Colonic mucosa (tissue), 4 donors: ENCODE measurements around the gene CAMTA1. TPM values are rescaled to one million over a fixed set of nuclear protein-coding genes. Genes with fewer than 3 reads are reported as not detected.

Experiments used
- DNase-seq: peaks from one replicate; pipeline ENCODE4 v3.0.0-alpha.2; 2020
- H3K27ac ChIP-seq: fragments of 200-600 bp; one replicate; pipeline ENCODE4 v1.8.0; 2021
- H3K27me3 ChIP-seq: fragments of 200-600 bp; one replicate; pipeline ENCODE4 v1.8.0; 2021
- H3K36me3 ChIP-seq: fragments of 200-600 bp; one replicate; pipeline ENCODE4 v1.8.0; 2021
- H3K4me1 ChIP-seq: fragments of 200-600 bp; one replicate; pipeline ENCODE4 v1.8.0; 2021; ENCODE audit warnings: mild to moderate bottlenecking
- H3K4me3 ChIP-seq: fragments of 200-600 bp; one replicate; pipeline ENCODE4 v1.8.0; 2021
- H3K9ac ChIP-seq, 2 donors: one replicate each; pipeline ENCODE4 v1.7.0; 2013; ENCODE audit warnings: control low read depth in 2 of 2, low read depth in 2 of 2, low read length in 2 of 2
- H3K9me3 ChIP-seq: fragments of 200-600 bp; one replicate; pipeline ENCODE4 v1.8.0; 2021
- CTCF ChIP-seq: fragments of 200-600 bp; IDR thresholded peaks from one replicate; pipeline ENCODE4 v1.8.0; 2022; ENCODE audit warnings: antibody characterized with exemption, mild to moderate bottlenecking
- intact Hi-C: fragments of 100-400 bp; cut with DNase I; formaldehyde crosslinking; loops from one replicate; pipeline ENCODE4 v1.14.1; 2022
- total RNA-seq, 2 donors: library from RNA; stranded (reverse); fragmentation: NEBNext Ultra II Directional in 1 of 2; extraction: Animal tissue kit (Norgen Biotek cat#: 25700) in 1 of 2; gene quantifications; one replicate each; pipeline ENCODE4 v1.2.1, GENCODE V29; 2021
- donor health status: healthy.
- donor health status: DM: no; HTN: no; CAD: no.
- donor health status: DM: no; HTN: no; CAD: no.

Gene CAMTA1
- total RNA-seq, 2 donors from 2014 or later = 76.8 to 92.8 TPM

GRCh38 chr1:7738044-7738443 is 952.8 kb downstream of the CAMTA1 start:
- H3K36me3 ChIP-seq = no peaks in the 10 kb centered on the region
- H3K27me3 ChIP-seq = no peaks in the 10 kb centered on the region
- TF ChIP-seq CTCF = no peak
- DNase-seq = no peak
- no peaks in the 10 kb centered on the region for H3K4me1 ChIP-seq
- no peak overlapping the region for H3K27ac ChIP-seq
- no peaks in the 10 kb centered on the region for H3K9me3 ChIP-seq
- H3K9ac ChIP-seq = no peak overlapping the region
- intact Hi-C loops = no loop called here
- H3K4me3 ChIP-seq = no peak overlapping the region

DNA sequence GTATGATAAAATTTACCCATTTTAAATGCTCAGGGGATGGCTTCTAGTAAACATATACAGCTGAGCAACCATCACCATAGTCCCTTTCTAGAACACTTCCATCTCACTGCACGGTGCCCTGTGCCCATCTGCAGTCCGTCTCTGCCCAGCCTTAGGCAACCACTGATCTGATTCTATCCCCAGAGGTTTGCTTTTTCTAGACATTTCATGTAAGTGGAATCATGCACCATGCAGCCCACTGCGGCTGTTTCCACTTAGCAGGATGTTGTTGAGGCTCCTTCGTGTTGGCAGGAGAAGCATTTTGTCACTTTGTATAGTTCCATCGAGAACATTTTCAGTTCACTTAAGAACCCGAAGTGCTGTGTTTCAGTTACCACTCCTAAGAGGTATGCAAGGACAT is 958.1 kb downstream of the CAMTA1 start:
- Histone ChIP-seq H3K27me3 (no peaks in the 10 kb centered on the region), H3K4me3 (no peak overlapping the region), H3K9me3 (no peaks in the 10 kb centered on the region), H3K27ac (no peak overlapping the region), H3K4me1 (no peaks in the 10 kb centered on the region), H3K9ac (no peak overlapping the region), H3K36me3 (no peaks in the 10 kb centered on the region)
- DNase-seq = no peak
- intact Hi-C loops = no loop called here
- TF ChIP-seq CTCF = no peak

DNA sequence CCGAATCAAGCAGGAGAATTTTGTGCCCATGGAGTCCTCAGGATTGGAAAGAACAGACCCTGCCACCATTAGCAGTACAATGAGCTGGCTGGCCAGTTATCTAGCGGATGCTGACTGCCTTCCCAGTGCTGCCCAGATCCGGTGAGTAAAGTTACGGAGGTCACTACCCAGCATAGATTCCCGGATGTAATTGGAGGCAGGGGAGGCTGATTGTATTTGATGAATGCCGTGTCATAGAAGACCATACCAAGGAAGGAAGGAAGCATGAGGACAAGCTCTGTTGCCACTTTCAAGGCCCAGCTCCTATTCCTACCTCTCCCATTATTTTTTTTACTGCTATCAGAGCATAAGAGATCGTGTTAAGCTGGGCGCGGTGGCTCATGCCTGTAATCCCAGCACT is 959.6 kb downstream of the CAMTA1 start:
- intact Hi-C loops = no loop called here
- Histone ChIP-seq H3K9me3 (no peaks in the 10 kb centered on the region), H3K36me3 (no peaks in the 10 kb centered on the region), H3K27ac (no peak overlapping the region), H3K4me1 (no peaks in the 10 kb centered on the region), H3K27me3 (no peaks in the 10 kb centered on the region), H3K4me3 (no peak overlapping the region), H3K9ac (no peak overlapping the region)
- TF ChIP-seq CTCF = no peak
- DNase-seq = no peak

GRCh38 chr1:7745783-7746182 is 960.5 kb downstream of the CAMTA1 start:
- Histone ChIP-seq H3K9me3 (no peaks in the 10 kb centered on the region), H3K4me3 (no peak overlapping the region), H3K9ac (no peak overlapping the region), H3K27ac (no peak overlapping the region), H3K4me1 (no peaks in the 10 kb centered on the region), H3K36me3 (no peaks in the 10 kb centered on the region), H3K27me3 (no peaks in the 10 kb centered on the region)
- no peak for DNase-seq
- no peak for TF ChIP-seq CTCF
- intact Hi-C loops = no loop called here

DNA sequence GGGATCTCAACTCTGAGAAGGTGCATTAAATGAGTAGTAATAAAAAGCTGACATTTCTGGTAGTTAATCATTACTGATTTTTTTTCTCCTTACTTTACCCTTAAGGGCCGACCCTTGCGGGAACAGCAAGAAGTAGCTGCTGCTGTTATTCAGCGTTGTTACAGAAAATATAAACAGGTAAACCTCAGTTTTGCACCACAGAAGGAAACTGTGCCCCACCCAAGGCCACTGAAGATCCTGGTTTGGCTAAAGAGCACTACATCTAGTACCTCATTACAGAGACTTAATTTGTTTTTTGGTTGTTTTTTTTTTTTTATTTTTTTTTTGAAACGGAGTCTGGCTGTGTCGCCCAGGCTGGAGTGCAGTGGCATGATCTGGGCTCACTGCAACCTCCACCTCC is 962.4 kb downstream of the CAMTA1 start:
- Histone ChIP-seq H3K27ac (no peak overlapping the region), H3K4me3 (no peak overlapping the region), H3K9me3 (no peaks in the 10 kb centered on the region), H3K4me1 (no peaks in the 10 kb centered on the region), H3K9ac (no peak overlapping the region), H3K27me3 (no peaks in the 10 kb centered on the region), H3K36me3 (no peaks in the 10 kb centered on the region)
- TF ChIP-seq CTCF = no peak
- no peak for DNase-seq
- intact Hi-C loops = no loop called here

- Histone ChIP-seq H3K4me1 (no peaks in the 10 kb centered on the region), H3K36me3 (no peaks in the 10 kb centered on the region), H3K4me3 (no peak overlapping the region), H3K9me3 (no peaks in the 10 kb centered on the region), H3K27me3 (no peaks in the 10 kb centered on the region), H3K27ac (no peak overlapping the region), H3K9ac (no peak overlapping the region)
- DNase-seq = no peak
- intact Hi-C loops = no loop called here
- no peak for TF ChIP-seq CTCF
Measured at GRCh38 chr1:7749126-7749525, 963.9 kb downstream of the CAMTA1 start.
